Effector CD4-positive, alpha-beta T cell (primary cell): ENCODE results near the gene CD300LB.
"Not testable (repeated sequence)": the region's sequence is repeated elsewhere in the genome, so short reads cannot be mapped to it uniquely, and the experiment has no call there.

ENCODE experiments used
- DNase-seq: peaks from one replicate; pipeline ENCODE4 v3.0.0-alpha.2; 2020

CD300LB gene

GRCh38 chr17:74488276-74488675, 43.0 kb downstream of the CD300LB start:
- not testable (repeated sequence) for DNase-seq

GRCh38 chr17:74485841-74486240, 45.4 kb downstream of the CD300LB start:
- DNase-seq = no peak

GRCh38 chr17:74485022-74485743, 46.1 kb downstream of the CD300LB start:
- DNase-seq = no peak

- DNase-seq = no peak
These were observed 47.2 kb downstream of the CD300LB start for GRCh38 chr17:74484066-74484465.

- DNase-seq = no peak
These were observed 49.7 kb downstream of the CD300LB start for GRCh38 chr17:74481621-74482020.

- DNase-seq = no peak
These were observed 51.0 kb downstream of the CD300LB start for GRCh38 chr17:74480290-74480689.

- no peak for DNase-seq
These were observed 52.7 kb downstream of the CD300LB start for GRCh38 chr17:74478420-74479100.

GRCh38 chr17:74477411-74477810, 53.9 kb downstream of the CD300LB start:
- no peak for DNase-seq

GRCh38 chr17:74475189-74475588, 56.1 kb downstream of the CD300LB start:
- no peak for DNase-seq

GRCh38 chr17:74474043-74474792, 57.1 kb downstream of the CD300LB start:
- no peak for DNase-seq

GRCh38 chr17:74473294-74473693, 58.0 kb downstream of the CD300LB start:
- no peak for DNase-seq

- DNase-seq = no peak
These were observed 58.4 kb downstream of the CD300LB start for GRCh38 chr17:74472890-74473289.

GRCh38 chr17:74471341-74471740, 59.9 kb downstream of the CD300LB start:
- DNase-seq = no peak
